ENCODE data around the gene STOX2.

The STOX2 gene

GRCh38 chr4:183986291-183986970 lies 81.3 kb downstream of the STOX2 start:
- peak overlapping the region; percentile 93 for H3K27ac ChIP-seq
- ChIA-PET POLR2A (ENCODE audit: low non-redundant PET) (no interaction called here), CTCF (no interaction called here)
- DNase-seq (ENCODE audit: low spot score) = no peak
- TF ChIP-seq CTCF (conservative IDR thresholded peaks at IDR 0.05; ENCODE audit: low read depth) = no peak

- peak; percentile 89 for DNase-seq (ENCODE audit: low spot score)
- CTCF ChIA-PET = no interaction called here
- no peak for TF ChIP-seq CTCF (conservative IDR thresholded peaks at IDR 0.05; ENCODE audit: low read depth)
- peak overlapping the region; percentile 93 for H3K27ac ChIP-seq
- POLR2A ChIA-PET (ENCODE audit: low non-redundant PET) = no interaction called here
These were observed 82.2 kb downstream of the STOX2 start for GRCh38 chr4:183986971-183987946.

- POLR2A ChIA-PET (ENCODE audit: low non-redundant PET) = no interaction called here
- CTCF ChIA-PET = no interaction called here
- TF ChIP-seq CTCF (conservative IDR thresholded peaks at IDR 0.05; ENCODE audit: low read depth) = no peak
- peak overlapping the region; percentile 93 for H3K27ac ChIP-seq
- peak; percentile 72 for DNase-seq (ENCODE audit: low spot score)
These were observed 82.9 kb downstream of the STOX2 start for GRCh38 chr4:183987987-183988392.

GRCh38 chr4:183988874-183989273 lies 83.8 kb downstream of the STOX2 start:
- ChIA-PET POLR2A (ENCODE audit: low non-redundant PET) (no interaction called here), CTCF (no interaction called here)
- TF ChIP-seq CTCF (conservative IDR thresholded peaks at IDR 0.05; ENCODE audit: low read depth) = no peak
- no peak for DNase-seq (ENCODE audit: low spot score)
- peak overlapping the region; percentile 93 for H3K27ac ChIP-seq

GRCh38 chr4:183989461-183989860 lies 84.4 kb downstream of the STOX2 start:
- no peak for TF ChIP-seq CTCF (conservative IDR thresholded peaks at IDR 0.05; ENCODE audit: low read depth)
- ChIA-PET CTCF (no interaction called here), POLR2A (ENCODE audit: low non-redundant PET) (no interaction called here)
- no peak for DNase-seq (ENCODE audit: low spot score)
- peak overlapping the region; percentile 93 for H3K27ac ChIP-seq

GRCh38 chr4:183989931-183990330 lies 84.8 kb downstream of the STOX2 start:
- no peak for DNase-seq (ENCODE audit: low spot score)
- no peak for TF ChIP-seq CTCF (conservative IDR thresholded peaks at IDR 0.05; ENCODE audit: low read depth)
- no peak overlapping the region for H3K27ac ChIP-seq
- ChIA-PET CTCF (no interaction called here), POLR2A (ENCODE audit: low non-redundant PET) (no interaction called here)

All from RWPE1 (cell line).